ENCODE data around the gene RARA.

RARA gene

GRCh38 chr17:40345994-40346764 lies 37.2 kb downstream of the RARA start:
- Histone ChIP-seq H4K20me1 (peaks cover 18 to 86% (median 53%) of the 10 kb centered on the region in 11 experiments; a peak in 16 of 22 replicates), H3K36me3 (peaks cover 7 to 33% (median 20%) of the 10 kb centered on the region in 11 experiments; a peak in 21 of 22 replicates), H3K27ac (peak overlapping the region; percentile 11 to 91 (median 80); a peak in 19 of 22 replicates), H3K4me3 (peak overlapping the region; percentile 75 to 96 (median 83)), H3K9ac (peak overlapping the region; percentile 76 to 94 (median 85)), H3K9me3 (replicated peaks in 1 of 11) (no peaks in the 10 kb centered on the region), H3K4me2 (peak overlapping the region; percentile 92 to 100 (median 99)), H3K27me3 (no peaks in the 10 kb centered on the region), H3K4me1 (peaks cover 76 to 92% (median 88%) of the 10 kb centered on the region in 10 experiments)
- TF ChIP-seq Cebpa-rat (IDR thresholded peaks at IDR 0.05) = no peak

DNA sequence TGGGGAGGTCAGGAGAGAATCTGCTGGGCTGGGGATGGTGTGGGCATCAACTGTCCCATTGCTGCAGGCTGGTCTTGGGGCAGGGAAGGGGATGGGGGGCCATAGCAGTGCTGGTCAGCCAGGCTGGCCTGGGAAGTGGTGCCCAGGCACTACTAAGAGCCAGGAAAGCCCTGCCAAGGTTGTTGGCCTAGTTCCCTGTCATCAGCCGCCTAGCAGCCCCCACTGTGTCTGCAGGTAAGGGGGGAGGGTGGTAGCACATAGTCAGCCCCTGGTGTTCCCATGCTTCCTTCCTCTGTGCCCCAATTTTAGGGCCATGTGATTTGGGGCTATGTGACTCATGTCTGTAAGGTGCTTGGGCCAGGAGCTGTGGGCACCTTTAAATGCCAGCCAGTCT lies 37.8 kb downstream of the RARA start:
- Histone ChIP-seq H3K27ac (peak overlapping the region in 9 of 11 experiments; percentile 49 to 87 (median 74); a peak in 15 of 22 replicates), H4K20me1 (peaks cover 18 to 90% (median 59%) of the 10 kb centered on the region in 11 experiments; a peak in 16 of 22 replicates), H3K9me3 (replicated peaks in 1 of 11) (no peaks in the 10 kb centered on the region), H3K4me3 (peak overlapping the region in 5 of 10 experiments; percentile 11 to 84 (median 52); a peak in 8 of 20 replicates), H3K4me2 (peak overlapping the region; percentile 92 to 100 (median 99)), H3K36me3 (peaks cover 8 to 38% (median 20%) of the 10 kb centered on the region in 11 experiments), H3K9ac (peak overlapping the region; percentile 16 to 91 (median 65); a peak in 16 of 22 replicates), H3K27me3 (no peaks in the 10 kb centered on the region), H3K4me1 (peaks cover 82 to 95% (median 93%) of the 10 kb centered on the region in 10 experiments)
- no peak for TF ChIP-seq Cebpa-rat (IDR thresholded peaks at IDR 0.05)

- Histone ChIP-seq H3K9ac (peak overlapping the region; percentile 48 to 91 (median 65); a peak in 20 of 22 replicates), H3K36me3 (peaks cover 15 to 46% (median 27%) of the 10 kb centered on the region in 11 experiments), H4K20me1 (peaks cover 24 to 97% (median 65%) of the 10 kb centered on the region in 11 experiments; a peak in 16 of 22 replicates), H3K4me3 (peak overlapping the region in 9 of 10 experiments; percentile 9 to 84 (median 44); a peak in 16 of 20 replicates), H3K27ac (peak overlapping the region in 10 of 11 experiments; percentile 29 to 87 (median 74); a peak in 19 of 22 replicates), H3K4me2 (peak overlapping the region; percentile 92 to 100 (median 99)), H3K9me3 (replicated peaks in 1 of 11) (no peaks in the 10 kb centered on the region), H3K4me1 (peaks cover 90 to 100% (median 99%) of the 10 kb centered on the region in 10 experiments), H3K27me3 (no peaks in the 10 kb centered on the region)
- no peak for TF ChIP-seq Cebpa-rat (IDR thresholded peaks at IDR 0.05)
Observed at GRCh38 chr17:40347319-40348135, 38.5 kb downstream of the RARA start.

DNA sequence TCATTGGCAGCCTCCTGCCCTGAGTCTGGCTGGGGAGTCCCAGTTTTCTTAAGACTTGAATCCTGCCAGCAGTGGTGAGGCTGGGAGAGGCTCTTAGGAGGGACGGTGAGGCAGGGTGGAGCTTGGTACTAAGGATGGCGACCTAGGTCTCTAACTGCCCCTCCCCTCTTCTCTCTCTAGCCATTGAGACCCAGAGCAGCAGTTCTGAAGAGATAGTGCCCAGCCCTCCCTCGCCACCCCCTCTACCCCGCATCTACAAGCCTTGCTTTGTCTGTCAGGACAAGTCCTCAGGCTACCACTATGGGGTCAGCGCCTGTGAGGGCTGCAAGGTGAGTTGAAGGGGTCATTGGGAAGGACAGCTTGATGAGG lies 39.1 kb downstream of the RARA start:
- peak overlapping the region in 8 of 10 experiments; percentile 9 to 84 (median 44); a peak in 15 of 20 replicates for H3K4me3 ChIP-seq
- peaks cover 96 to 100% (median 100%) of the 10 kb centered on the region in 10 experiments for H3K4me1 ChIP-seq
- H3K27me3 ChIP-seq = no peaks in the 10 kb centered on the region
- TF ChIP-seq Cebpa-rat (IDR thresholded peaks at IDR 0.05) = no peak
- no peaks in the 10 kb centered on the region for H3K9me3 ChIP-seq (replicated peaks in 1 of 11)
- H3K27ac ChIP-seq = peak overlapping the region in 10 of 11 experiments; percentile 29 to 87 (median 62); a peak in 18 of 22 replicates
- peak overlapping the region; percentile 48 to 87 (median 65); a peak in 20 of 22 replicates for H3K9ac ChIP-seq
- peak overlapping the region; percentile 92 to 100 (median 99) for H3K4me2 ChIP-seq
- H3K36me3 ChIP-seq = peaks cover 19 to 52% (median 31%) of the 10 kb centered on the region in 11 experiments
- peaks cover 24 to 98% (median 65%) of the 10 kb centered on the region in 11 experiments; a peak in 16 of 22 replicates for H4K20me1 ChIP-seq

GRCh38 chr17:40348562-40349476 lies 39.8 kb downstream of the RARA start:
- H3K9ac ChIP-seq = peak overlapping the region in 10 of 11 experiments; percentile 54 to 87 (median 67); a peak in 17 of 22 replicates
- no peaks in the 10 kb centered on the region for H3K9me3 ChIP-seq (replicated peaks in 1 of 11)
- TF ChIP-seq Cebpa-rat (IDR thresholded peaks at IDR 0.05) = no peak
- H3K4me3 ChIP-seq = peak overlapping the region in 7 of 10 experiments; percentile 9 to 84 (median 45); a peak in 11 of 20 replicates
- H4K20me1 ChIP-seq = peaks cover 24 to 98% (median 61%) of the 10 kb centered on the region in 11 experiments; a peak in 16 of 22 replicates
- peak overlapping the region in 9 of 11 experiments; percentile 46 to 87 (median 63); a peak in 16 of 22 replicates for H3K27ac ChIP-seq
- H3K4me1 ChIP-seq = peaks cover 98 to 100% (median 100%) of the 10 kb centered on the region in 10 experiments
- peak overlapping the region; percentile 92 to 100 (median 99) for H3K4me2 ChIP-seq
- no peaks in the 10 kb centered on the region for H3K27me3 ChIP-seq
- H3K36me3 ChIP-seq = peaks cover 22 to 59% (median 37%) of the 10 kb centered on the region in 11 experiments

GRCh38 chr17:40349477-40349894 lies 40.5 kb downstream of the RARA start:
- Histone ChIP-seq H3K36me3 (peaks cover 27 to 66% (median 44%) of the 10 kb centered on the region in 11 experiments), H3K27ac (no peak overlapping the region), H3K4me1 (peaks cover 91 to 100% (median 98%) of the 10 kb centered on the region in 10 experiments), H3K4me2 (peak overlapping the region; percentile 92 to 100 (median 99)), H3K9me3 (replicated peaks in 1 of 11) (no peaks in the 10 kb centered on the region), H3K4me3 (0 out of 20 replicates have a peak overlapping the region, but pooled peaks of 1 of the 10 experiments have one; percentile 84), H4K20me1 (peaks cover 24 to 98% (median 56%) of the 10 kb centered on the region in 11 experiments; a peak in 16 of 22 replicates), H3K9ac (peak overlapping the region in 4 of 11 experiments; percentile 64 to 82 (median 69); a peak in 5 of 22 replicates), H3K27me3 (no peaks in the 10 kb centered on the region)
- TF ChIP-seq Cebpa-rat (IDR thresholded peaks at IDR 0.05) = no peak

DNA sequence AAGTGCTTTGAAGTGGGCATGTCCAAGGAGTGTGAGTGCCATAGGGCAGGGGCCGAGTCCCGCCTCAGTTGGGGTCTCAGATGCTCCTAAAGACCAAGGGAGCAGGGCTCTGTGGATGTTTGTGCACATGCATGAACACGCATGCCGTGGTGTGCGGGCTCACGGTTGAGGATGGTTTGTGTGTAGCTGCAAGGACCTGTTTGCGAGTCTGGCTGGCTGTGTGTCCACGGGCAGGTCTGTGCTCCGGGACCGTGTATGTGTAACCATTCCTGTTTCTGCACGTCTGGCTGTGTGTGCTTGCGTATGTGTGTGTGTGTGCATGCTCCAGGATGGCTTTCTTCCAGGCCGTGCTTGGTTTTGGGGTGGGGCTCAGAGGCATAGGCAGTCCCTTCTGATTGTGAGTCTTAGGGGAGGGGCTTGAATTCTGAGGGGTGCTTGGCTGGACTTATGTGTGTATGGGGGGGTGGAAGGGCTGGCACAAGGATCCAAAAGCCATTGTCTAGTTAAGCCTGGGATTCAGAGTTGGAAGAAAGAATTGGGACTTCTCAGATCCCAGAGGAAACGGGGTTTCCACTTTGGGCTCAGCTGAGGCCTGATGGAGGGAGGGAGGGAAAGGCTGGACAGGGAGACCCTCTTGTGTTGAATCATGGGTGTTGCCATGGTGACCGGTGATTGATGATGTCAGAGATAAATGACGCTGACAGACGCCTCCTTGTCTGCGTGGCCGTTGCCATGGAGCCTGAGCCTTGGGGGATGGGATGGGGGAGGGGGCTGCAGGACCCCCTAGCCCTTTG lies 41.1 kb downstream of the RARA start:
- Histone ChIP-seq H3K27ac (peak overlapping the region in 1 of 11 experiments; percentile 9; a peak in 1 of 22 replicates), H3K36me3 (peaks cover 28 to 72% (median 48%) of the 10 kb centered on the region in 11 experiments), H3K9ac (peak overlapping the region in 5 of 11 experiments; percentile 4 to 69 (median 35); a peak in 5 of 22 replicates), H3K4me1 (peaks cover 88 to 99% (median 96%) of the 10 kb centered on the region in 10 experiments), H3K4me3 (peak overlapping the region in 2 of 10 experiments; percentile 24 to 41; a peak in 2 of 20 replicates), H3K4me2 (peak overlapping the region; percentile 92 to 100 (median 99)), H3K27me3 (no peaks in the 10 kb centered on the region), H4K20me1 (peaks cover 24 to 98% (median 56%) of the 10 kb centered on the region in 11 experiments; a peak in 16 of 22 replicates), H3K9me3 (replicated peaks in 1 of 11) (no peaks in the 10 kb centered on the region)
- no peak for TF ChIP-seq Cebpa-rat (IDR thresholded peaks at IDR 0.05)
